GM19035 (cell line): Measurements from ENCODE around the gene CRYBG2.
"Not testable (repeated sequence)": the region's sequence is repeated elsewhere in the genome, so short reads cannot be mapped to it uniquely, and the experiment has no call there.

Experiments used
- ATAC-seq: cut with Tn5 transposase; IDR thresholded peaks from one replicate; pipeline ENCODE4 v1.9.1; 2021; ENCODE audit not compliant: unreplicated experiment

CRYBG2 gene, protein sequence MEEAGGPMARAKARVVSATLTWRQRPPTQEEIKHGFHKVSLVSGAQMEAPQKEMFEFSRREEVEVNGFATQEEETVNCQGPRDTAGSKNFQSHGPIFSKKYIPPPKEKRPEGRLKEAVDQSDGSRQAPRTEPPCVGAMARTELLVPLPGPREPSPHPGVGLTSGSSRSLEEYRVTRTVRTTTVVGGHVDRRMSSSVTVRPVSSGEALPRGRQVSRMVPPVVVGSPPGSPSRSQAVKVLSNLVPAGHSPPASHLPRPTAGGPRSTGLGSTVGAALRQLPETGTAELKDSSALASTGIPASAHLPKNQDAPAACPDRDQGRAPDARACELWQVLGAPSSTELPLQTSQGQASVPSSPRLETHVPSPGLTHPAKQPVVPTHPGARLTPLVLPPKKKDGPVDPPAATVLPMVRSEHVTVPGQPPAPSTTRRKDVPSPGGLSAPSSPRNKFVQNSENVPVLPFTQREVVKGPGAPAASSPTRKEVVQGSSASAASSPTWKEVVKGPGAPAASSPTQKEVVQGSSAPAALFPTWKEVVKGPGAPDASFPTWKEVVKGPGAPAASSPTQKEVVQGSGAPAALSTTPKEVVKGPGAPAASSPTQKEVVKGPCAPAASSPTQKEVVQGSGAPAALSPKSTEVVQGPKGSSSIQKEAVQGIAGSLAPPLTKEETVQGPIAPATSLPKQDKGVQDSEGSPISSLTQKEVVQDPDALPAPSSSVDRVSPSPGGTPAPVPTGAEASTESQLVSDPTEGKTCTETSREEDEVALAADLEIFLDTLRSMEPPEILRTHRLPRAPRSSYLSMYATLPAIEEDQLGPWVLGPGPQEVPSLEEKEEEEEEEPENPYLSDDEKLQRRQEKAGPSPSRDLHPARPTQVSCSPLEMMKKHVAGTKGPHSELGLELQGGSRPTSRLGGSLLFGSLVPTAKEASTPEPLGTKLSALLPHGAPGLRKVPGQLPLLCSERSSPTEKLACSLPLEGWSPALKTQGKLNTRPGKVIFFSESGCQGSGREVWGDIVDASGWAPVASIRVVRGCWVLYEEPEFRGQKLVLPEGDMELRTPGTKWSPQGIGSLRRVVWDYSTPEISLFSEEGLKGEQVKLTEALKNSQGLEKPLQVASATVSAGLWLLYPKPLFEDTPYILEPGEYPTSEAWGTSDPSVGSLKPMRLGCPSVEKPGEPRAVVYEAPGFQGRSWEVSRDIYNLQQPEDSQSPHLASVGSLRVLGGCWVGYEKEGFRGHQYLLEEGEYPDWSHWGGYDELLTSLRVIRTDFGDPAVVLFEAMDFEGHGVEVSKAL (N-terminal part only)

DNA sequence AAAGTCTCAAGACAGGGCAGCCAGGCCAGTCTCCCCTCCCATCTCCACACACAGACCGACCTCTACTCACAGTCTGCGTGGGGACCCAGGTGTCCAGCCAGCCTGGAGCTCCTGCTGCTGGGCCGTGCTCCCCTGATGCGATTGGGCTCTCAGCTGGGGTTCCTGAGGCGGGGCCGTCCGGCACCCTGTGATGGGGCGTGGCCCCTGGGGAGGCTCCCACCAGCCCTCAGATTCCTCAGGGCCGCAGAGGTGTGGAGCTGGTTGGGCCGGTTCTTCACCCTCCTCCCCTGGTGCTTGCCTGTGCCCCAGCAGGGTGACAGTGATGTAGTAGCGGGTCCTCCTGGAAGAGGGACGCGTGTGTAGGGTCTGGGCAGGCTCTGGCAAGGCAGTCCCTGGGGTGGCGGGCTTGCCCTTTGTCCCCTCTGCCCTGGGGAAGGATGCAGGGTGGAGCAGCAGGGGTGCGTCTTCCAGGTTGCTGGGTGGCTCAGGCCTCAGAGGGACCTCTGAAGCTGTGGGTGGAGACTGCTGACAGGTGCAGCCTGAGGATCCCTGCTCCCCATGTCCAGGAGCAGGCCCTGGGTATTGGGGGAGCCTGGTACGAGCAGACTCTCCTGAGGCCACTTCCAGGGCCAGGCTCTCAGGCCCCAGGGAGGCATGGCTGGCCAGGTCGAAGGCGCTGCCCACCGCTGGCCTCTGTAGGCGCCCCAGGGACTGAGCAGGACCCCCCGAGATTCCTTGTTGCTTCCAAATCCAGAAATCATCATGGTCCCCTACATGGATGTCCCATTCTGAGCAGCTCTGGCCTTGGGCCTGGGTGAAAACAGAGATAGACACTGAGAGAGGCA lies at the start of gene CRYBG2:
Gene CRYBG2 (minus strand): TSS at position 155 of the 845 bp plus-strand sequence. CDS start 7,473 bp downstream, outside the sequence.
- ATAC-seq: no peak

DNA sequence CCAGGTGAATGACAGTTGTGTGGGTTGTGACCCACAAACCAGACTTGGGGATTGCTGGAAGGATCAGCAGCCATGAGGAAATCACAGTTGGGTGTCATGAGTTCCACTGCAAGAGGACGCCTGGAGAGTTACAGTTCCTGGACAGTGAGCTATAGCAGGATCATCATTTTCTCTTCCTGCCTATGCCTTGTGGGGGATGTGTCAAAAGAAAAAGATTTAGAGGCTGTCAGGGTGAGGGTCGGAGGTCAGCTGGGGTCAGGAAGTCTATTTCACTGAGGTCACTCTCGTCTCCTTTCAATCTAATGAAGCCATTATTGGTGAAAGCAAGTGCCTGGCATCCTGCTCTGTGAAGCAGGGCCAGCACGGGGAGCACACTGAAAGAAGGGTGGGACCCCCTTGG lies 49.7 kb upstream of the CRYBG2 start:
- no peak for ATAC-seq

DNA sequence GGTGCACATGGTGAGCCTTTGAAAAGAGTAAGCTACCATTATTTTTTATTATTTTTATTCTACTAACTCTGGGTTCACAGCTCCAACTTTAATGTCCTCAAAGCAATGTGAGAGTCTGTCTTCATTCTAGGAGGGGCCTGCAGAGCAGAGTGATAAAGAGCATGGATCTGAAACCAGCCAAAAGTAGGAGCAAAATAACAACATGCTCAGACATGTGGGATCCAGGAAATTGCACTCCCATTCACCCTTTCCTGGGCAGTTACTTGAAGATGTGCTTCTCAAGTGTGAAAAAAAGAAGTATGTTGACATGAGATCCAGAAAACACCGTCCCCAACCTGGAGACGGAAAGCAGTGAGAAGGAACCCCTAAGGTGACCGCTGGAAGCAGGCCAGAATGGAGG lies 48.0 kb upstream of the CRYBG2 start:
- ATAC-seq: no peak

GRCh38 chr1:26399034-26399433 lies 45.1 kb upstream of the CRYBG2 start:
- no peak for ATAC-seq

GRCh38 chr1:26395754-26396153 lies 41.8 kb upstream of the CRYBG2 start:
- ATAC-seq: no peak

- no peak for ATAC-seq
Measured at GRCh38 chr1:26391450-26391849, 37.5 kb upstream of the CRYBG2 start.

- no peak for ATAC-seq
Measured at GRCh38 chr1:26389604-26390247, 35.8 kb upstream of the CRYBG2 start.

GRCh38 chr1:26388791-26389445 lies 35.0 kb upstream of the CRYBG2 start:
- no peak for ATAC-seq

- ATAC-seq: no peak
Measured at GRCh38 chr1:26387447-26387846, 33.5 kb upstream of the CRYBG2 start.

- ATAC-seq: not testable (repeated sequence)
Measured at GRCh38 chr1:26385063-26385462, 31.1 kb upstream of the CRYBG2 start.

- no peak for ATAC-seq
Measured at GRCh38 chr1:26384076-26384475, 30.1 kb upstream of the CRYBG2 start.

DNA sequence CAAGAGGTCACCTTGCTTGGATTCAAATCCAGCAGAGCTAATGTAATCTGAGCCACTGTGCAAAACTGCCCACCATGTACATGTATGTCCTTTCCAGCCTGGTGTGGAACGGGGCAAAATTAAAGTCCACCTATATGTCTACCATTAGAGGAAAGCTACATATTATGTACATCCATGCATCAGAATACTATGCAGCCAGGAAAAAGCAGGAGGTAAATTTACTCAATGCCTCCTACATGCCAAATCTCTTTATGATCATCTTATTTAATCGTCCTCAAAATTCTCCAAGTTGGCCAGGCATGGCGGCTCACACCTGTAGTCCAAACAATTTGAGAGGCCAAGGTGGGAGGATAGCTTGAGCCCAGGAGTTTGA lies 24.9 kb upstream of the CRYBG2 start:
- no peak for ATAC-seq

- ATAC-seq: peak; percentile 90
Measured at GRCh38 chr1:26378088-26378878, 24.4 kb upstream of the CRYBG2 start.

- ATAC-seq: no peak
Measured at GRCh38 chr1:26376050-26376449, 22.1 kb upstream of the CRYBG2 start.

DNA sequence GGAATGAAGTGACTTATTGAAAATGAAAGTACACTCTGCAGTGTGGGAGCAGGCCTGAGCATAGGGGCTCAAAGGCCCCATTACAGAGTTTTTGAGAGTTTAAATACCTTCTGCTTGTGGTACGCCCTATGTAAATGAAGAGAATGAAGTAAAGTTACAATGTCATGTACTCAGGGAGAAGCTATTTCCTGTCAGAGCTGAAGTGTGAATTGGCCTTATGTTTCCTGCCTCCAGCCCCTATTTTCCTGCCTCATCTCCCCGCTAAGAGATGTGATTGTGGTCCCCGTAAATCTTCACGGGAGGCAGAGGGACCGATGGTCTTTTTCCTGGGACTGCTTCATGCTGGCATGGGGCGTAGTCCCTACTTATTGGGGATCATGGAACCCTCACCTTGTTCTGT lies 21.2 kb upstream of the CRYBG2 start:
- no peak for ATAC-seq

GRCh38 chr1:26374361-26374760 lies 20.4 kb upstream of the CRYBG2 start:
- not testable (repeated sequence) for ATAC-seq

DNA sequence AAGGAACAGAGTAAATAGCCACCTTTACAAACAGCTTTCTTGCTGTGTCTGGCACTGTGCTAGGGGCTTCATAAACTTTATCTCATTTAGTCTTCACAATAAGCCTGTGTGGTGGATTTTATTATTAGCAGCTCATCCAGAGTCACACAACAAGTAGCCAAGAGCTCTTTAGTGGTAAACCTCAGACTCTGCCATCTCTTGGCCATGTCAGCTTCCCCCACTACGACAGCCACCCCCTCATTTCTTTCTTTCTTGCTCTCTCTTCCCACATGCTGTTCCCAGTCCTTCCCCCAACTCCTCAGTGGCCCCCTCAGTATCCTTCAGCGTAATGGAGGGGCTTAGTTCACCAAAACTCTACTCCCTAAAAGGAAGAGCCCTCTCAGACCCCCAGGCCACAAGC lies 19.9 kb upstream of the CRYBG2 start:
- no peak for ATAC-seq

DNA sequence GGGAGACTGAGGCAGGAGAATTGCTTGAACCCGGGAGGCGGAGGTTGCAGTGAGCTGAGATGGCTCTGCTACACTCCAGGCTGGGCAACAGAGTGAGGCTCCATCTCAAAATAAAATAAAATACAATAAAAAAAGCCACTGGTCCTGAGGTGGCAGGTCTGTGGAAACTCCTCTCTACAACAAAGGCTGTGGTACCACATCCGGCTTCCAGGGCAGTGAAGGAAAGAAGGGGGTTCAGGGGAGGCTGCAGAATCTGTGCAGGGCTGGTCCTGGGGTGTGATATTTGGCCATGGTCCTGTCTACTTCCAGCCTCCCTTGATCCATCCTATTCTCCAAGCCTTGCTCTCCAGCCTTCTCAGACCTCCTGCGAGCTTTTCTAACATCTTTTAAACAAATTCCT lies 19.4 kb upstream of the CRYBG2 start:
- no peak for ATAC-seq
